Lower leg skin (tissue), 3 donors: ENCODE data around the gene RALGAPB.

Experiments
- CTCF ChIP-seq, 3 donors: fragments of 450-650 bp; IDR thresholded peaks; one replicate each; pipeline ENCODE4 v1.5.1; 2016; ENCODE audit warnings: antibody characterized with exemption in 3 of 3, mild to moderate bottlenecking in 3 of 3, moderate library complexity in 2 of 3
- POLR2A ChIP-seq, 2 donors: fragments of 450-650 bp; IDR thresholded peaks; one replicate each; pipeline ENCODE4 v1.6.1; 2016 to 2017; ENCODE audit warnings: antibody characterized with exemption in 2 of 2, mild to moderate bottlenecking in 1 of 2, moderate library complexity in 1 of 2

- TF ChIP-seq CTCF (IDR thresholded peaks at IDR 0.05) = no peak
- no peak for TF ChIP-seq POLR2A (IDR thresholded peaks at IDR 0.05)
Measured at GRCh38 chr20:38428800-38429199, 43.8 kb upstream of the RALGAPB start.
